Activated CD4-positive, alpha-beta T cell treated with anti-CD3 and anti-CD28 coated beads, Interleukin-2, Interleukin-4, amounts not matched to agents 100 ng/mL and 50 ng/mL, durations not matched to agents 16 hours and 8 hours (primary cell): ENCODE measurements around the gene ROBO1.

Source experiments
- DNase-seq: peaks from one replicate; pipeline ENCODE4 v3.0.0-alpha.2; 2020; ENCODE audit warnings: low spot score

ROBO1 gene

DNA sequence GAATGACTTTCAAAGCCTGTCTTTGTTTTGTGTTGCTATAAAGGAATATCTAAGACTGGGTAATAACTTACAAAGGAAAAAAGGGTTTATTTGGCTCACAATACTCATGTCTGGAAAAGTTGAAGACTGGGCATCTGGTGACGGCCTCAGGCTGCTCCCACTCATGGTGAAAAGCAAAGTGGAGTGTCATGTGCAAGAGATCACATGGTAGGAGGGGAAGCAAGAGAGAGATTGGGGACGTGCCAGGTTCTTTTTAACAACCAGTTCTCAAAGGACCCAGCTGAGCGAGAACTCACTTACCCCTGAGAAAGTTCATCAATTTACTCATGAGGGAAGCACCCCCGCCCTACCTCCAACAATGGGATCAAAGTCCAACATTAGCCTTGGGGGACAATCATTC, 929.4 kb downstream of the ROBO1 start:
- no peak for DNase-seq

DNA sequence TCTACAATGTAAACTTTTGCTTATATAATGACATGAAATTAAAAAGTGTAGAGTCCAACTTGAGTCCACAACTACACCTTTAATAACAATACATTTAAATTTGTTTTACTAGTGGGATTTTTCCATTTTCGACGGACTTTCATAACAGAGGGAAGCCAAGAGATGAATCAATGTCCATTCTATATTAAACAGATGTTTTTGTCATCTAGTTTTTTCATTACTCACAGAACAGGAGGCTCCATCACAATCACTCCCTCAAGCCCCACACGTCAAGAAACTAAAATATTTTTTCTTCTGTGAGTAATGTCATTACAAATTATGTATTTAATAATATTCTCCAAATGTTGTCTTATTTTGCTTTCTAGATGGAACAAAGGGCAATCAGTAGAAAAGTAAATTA, 932.9 kb downstream of the ROBO1 start:
- no peak for DNase-seq

DNA sequence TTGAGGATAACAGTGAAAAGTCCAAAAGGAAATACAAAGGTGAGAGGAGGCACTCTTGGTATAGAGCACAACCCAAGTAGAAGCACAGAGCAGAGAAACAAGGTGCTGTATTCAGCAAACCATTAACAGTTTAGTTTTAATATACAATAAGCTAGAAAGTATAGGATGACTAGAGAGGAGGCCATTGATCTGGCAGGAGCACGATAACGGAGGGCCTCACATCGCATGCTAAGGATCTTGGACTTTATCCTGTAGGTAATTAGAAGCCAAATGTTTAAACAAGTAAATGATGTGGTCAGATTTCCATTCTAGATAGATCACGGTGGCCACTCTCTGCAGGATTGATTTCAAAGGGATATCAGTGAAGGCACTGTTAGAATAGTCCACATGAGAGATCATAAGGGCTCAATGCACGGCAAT, 935.0 kb downstream of the ROBO1 start:
- DNase-seq, result no peak

DNA sequence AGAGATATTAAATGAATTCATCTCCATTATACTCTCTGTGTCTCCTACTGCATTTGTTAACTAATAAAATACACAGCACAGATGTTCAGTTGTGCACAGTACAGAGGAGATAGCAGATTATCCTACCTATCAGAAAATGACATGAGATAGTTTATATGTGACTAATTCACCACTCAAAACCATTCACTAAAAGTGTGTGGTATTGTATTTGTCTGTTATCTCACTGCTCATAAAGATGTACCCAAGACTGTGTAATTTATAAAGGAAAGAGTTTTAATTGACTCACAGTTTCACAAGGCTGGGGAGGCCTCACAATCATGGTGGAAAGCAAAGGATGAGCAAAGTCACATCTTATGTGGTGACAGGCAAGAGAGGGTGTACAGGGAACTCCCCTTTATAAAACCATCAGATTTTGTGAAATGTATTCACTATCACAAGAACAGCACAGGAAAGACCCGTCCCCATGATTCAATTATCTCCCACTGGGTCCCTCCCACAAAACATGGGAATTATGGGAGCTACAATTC, 936.3 kb downstream of the ROBO1 start:
- no peak for DNase-seq

DNA sequence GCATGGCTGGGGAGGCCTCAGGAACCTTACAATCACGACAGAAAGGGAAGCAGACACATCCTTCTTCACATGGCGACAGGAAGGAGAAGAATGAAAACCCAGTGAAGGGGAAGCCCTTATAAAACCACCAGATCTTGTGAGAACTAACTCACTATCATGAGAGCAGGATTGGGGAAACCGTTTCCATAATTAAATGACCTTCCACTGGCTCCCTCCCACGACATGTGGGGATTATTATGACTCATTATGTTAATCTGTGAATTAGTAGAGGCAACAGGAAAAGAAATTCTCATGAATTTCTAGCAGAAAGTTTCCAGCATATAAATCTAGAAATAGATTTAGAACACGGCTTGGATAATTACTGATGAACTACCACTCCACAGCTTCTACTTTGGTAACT, 937.3 kb downstream of the ROBO1 start:
- no peak for DNase-seq

DNA sequence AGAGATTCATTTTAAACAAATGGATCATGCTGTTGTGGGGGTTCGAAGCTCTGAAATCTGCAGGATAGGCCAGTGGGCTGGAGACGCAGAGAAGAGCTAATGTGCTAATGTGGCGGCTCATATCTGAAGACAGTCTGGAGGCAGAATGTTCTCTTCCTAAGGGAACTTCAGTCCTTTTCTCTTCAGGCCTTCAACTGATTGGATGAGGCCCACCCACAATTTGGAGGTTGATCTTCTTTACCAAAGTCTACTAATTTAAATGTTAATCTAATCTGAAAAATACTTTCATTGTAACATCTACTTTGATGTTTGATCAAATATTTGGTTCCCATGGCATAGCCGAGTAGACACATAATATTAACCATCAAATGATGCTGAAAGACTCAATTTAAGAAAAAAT, 940.2 kb downstream of the ROBO1 start:
- no peak for DNase-seq

DNA sequence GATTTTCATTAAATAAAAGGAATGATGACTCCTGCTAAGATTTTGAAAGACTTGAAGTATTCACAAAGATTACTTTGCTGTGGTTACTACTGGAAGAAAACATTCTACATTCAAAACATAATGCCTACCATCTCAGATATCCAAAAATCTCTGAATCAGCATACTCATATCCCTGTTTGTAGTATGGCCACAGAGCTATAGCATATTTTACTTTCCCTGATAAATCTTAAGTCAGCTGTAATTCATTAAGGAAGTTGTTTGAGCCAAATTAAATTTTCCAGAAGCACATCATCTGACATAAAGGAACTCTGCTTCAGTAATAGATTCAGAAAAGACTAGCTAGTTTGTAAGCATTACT, 942.0 kb downstream of the ROBO1 start:
- no peak for DNase-seq

DNA sequence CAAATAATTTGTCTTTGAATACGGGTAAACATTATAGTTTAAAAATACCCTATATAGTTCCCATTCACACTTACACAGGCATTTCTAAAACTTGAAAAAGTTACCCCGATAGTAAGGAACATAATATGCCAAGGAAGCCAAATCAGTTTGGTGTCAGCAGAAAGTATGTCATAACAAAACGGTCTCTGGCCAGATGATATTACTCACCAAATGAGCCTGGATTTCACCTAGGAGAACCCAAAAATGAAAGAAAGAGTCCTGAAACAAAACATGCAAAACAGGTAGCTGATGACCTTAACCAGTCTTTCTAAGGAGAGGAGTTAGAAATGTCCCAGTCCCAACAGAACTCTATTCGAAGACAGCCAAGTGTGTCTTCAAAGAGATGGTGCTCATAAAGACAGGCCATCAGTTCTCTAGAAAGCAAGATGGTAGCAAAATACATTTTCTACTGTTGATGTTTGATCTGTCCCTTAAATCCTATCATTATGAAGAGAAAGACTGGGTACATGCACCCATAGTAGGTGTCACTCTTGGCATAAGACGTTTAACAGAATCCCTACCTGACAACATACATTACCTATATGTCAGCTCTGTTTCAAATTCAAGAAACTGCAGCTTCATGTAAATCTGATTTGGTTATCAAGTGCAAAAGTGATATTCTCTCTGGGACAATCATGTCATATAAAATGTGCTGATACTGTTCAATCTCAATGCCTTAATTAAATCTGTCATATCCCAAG, 942.5 kb downstream of the ROBO1 start:
- DNase-seq, result no peak

DNA sequence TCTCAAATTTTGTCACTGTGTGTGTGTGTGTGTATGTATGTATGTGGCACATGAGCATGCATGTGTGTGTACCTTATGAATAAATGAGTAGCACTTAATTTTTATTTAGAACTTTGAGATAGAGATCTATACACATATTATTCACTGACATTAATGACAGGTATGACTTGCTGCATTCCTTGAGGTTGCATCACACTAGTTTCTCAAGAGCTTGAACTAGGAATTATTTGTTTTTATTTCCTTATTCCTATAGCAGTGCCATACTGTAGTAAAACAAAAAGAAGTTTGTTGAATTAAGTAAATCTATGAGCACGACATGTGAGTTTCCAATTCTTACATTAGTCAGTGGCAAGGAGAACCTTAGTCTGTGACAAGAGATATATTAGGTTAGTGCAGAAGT, 943.9 kb downstream of the ROBO1 start:
- DNase-seq, result no peak

DNA sequence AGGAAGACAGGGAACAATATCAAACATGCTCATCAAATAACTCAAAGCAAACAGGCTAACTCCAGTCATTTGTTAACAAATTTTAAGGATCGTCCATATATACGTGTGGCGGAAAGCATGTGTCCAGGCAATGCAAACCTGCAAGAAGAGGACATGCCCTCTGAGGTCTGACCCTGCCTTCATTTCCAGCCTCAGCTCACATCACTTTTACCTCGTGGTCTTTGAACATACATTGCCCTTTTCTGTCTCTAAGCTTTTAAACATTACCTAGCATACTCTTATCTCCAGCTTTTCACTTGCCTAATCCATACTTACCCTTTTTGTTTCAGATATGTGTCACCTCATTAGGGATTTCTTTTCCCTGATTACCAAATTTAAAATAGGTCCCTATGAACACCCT, 944.4 kb downstream of the ROBO1 start:
- no peak for DNase-seq

DNA sequence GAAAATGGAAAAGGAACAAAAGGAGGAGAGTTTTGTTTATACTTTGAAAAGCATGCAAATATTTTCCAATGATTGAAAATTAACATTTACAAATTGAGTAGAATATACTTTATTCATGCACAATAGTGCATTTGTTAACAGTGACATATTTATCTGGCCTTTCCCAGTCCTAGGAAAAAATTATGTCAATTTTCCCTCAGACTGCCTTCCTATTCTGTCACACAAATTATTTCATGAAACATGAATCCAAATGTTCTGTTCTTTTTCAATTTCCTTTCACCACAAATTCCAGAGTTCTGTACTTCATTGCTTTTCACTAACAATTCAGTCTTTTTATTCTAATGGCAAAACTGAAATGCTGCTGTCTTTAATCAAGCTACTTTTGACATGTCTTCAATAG, 945.1 kb downstream of the ROBO1 start:
- no peak for DNase-seq

DNA sequence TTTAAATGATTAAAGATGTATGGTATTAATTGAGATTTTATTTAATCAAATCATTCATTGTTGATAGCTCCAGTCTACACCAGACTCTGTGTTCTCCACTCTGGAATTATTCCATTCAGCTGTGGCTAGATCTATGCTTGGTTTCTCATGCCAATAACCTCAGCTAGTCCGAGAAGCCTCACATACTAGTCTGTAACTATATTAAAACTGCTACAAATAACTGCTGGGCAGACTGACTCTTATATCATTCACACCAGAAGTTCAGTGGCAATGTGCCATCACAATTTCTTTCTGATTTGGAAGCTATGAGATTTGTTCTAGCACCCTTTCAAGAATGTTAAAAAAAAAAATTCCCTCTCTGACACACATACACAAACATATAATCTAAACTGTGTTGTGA, 947.3 kb downstream of the ROBO1 start:
- DNase-seq, result no peak

DNA sequence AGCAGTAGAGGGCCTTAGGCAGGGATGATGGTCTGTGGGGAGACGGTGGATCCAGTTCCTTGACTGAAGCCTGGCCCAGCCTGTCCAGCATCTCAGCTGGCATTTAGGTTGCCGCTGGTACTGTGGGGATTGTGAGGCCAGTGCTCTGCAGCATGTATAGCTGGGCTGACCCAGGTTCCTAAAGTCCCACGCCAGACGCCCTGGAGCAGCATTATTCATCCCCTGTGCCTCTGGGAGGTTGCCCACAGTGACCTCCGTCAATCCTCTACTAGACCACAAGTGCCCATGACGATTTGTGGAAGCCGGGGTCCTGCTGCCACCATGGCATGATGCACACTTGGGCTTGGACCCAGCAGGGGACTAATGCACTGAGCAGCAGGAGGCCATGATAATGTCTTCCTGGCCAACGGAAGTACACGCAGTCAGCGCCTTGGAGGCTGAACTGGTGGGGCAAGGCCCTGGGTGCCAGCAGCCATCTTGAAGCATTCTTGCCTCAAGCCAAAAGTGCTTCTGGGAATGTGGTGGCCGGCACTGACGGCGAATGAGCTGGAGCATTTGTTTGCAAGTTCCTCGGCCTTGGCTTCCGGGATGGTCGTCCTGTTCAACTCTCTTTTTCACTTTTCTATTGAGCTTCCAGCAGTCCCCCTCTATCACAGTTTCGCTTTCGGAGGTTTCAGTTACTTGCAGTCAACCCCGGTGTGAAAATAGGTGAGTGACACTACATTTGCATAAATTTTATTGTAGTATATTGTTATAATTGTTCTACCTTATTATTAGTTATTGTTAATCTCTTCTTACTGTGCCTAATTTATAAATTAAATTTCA, 949.4 kb downstream of the ROBO1 start:
- DNase-seq, result no peak

DNA sequence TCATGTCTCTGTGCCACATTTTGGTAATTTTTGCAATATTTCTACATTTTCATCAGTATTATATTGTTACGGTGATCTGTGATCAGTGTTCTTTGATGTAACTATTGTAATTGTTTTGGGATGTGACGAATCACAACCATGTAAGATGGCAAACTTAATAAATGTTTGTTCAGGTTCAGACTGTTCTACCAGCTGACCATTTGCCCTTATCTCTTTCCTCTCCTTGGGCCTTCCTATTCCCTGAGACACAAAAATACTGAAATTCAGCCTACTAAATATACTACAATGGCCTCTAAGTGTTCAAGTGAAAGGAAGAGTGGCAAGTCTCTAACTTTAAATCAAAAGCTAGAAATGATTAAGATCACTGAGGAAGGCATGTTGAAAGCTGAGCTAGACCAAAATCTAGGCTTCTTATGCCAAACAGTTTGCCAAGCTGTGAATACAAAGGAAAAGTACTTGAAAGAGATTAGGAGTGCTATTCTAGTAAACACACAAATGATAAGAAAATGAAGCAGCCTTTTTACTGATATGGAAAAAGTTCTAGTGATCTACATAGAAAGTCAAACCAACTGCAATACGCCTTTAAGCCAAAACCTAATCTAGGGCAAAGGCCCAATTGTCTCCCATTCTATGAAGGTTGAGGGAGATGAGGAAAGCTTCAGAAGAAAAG, 952.8 kb downstream of the ROBO1 start:
- no peak for DNase-seq

DNA sequence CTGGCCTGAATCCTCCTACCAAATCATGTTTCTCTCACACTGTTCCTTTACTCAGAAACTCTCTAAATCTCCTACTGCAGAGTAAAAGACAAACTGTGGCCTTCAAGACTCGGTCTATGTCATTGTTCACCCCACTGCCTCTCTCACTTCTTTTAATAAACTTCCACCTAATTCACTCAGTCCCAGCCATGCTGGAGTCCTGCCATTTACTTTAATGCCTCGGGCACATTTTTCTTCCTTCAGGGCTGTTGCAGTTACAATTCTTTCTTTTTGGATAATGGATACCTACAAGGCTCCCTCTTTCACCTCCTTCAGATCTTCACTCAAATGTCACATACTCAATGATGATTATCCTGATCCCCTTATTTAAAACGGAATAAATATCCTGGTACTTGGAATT, 955.6 kb downstream of the ROBO1 start:
- no peak for DNase-seq

DNA sequence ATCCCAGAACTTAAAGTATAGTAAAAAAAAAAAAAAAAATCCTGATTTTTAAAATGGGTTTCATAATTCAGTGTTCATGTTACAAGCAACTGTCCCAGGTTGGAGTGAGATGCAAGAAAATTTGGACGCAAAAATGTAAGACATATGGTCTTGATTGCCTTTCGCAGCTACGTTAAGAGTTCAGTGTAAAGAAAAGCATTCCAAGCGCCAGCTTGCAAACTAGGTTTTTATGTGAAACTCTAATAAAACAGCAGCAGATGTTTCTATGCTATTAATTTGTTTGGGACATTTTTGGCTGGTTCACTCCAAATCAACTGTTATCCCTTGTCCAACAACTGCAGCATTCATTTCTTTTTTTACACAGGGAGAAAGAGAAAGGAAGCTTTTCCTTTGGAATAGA, 957.8 kb downstream of the ROBO1 start:
- DNase-seq, result no peak

DNA sequence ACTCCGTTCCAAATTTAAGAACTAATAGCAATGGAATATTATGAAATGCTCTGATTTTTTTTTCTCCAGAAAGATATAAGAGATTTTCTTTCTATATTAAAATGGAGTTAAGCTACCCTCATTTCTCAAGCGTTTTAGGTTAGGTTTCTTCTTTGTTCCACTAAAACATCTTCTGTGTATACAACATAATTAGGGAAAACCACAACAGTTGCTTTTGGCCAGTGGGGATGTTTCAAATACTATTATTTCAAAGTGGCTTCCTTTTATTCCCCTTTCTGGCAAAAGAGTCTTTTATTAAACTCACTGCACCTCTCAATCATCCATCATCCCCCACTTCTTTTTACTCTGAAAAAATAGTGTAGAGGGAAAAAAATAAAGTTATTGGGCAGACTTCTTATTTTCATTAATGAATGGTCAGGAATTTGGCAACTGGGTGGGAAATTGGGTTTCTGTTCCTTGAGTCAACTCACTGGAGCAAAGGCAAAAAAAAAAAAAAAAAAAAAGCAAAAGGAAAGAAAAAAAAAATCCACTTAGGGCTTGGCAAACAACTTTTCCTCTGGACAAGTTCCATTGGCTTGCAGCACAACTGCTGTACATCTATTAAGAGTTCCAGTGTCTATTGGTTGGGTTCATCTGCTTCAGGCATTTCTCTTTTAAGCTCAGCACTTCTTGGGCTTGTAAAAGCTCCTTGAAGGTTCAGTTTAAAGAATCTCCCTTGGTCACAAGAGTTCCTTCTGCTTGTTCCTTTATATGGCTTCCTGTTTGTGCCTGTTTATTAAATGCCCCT, 963.4 kb downstream of the ROBO1 start:
- DNase-seq, result no peak

DNA sequence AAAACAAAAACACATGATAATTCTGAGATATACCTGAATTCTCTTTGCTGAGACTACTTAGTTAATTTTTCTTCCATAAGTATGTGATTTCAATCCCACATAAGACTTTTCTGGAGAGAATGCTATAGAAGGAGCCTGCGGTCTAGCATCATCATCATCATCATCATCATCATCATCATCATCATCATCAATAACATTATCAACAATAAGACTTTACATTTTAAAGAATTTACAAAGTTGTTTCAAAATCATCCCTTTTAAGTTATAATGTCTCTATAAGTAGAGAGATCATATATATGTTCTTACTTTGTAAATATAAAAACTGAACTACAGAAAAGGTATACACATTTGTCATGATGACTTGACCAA, 965.3 kb downstream of the ROBO1 start:
- no peak for DNase-seq

DNA sequence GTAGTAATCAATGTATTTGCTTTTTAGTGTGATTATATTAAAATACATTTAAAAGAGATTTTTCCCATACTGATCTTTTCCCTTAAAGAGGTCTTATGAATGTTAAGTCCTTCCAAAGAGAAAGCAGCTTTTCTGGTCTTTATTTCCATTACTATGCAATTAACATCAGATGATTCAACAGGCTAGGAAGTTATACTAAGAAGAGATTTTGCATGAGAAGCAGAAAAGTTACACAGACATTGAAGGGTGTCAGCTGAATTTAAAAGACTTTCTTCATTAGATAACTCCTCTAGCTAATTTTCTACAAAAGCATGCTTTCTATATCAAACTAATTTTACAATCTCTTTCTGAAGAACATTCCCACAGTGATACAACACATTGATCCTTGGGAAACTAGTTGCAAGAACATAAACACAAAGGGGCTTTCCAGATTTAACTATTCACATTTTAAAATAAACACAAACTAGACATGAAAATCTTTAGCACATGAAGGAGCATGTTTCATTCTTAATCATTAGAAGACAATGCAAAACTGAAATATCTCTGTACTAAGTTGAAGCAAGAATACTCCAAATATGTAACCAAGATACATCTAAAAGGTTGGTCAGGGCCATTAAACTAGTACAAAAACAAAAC, 965.8 kb downstream of the ROBO1 start:
- DNase-seq, result no peak

DNA sequence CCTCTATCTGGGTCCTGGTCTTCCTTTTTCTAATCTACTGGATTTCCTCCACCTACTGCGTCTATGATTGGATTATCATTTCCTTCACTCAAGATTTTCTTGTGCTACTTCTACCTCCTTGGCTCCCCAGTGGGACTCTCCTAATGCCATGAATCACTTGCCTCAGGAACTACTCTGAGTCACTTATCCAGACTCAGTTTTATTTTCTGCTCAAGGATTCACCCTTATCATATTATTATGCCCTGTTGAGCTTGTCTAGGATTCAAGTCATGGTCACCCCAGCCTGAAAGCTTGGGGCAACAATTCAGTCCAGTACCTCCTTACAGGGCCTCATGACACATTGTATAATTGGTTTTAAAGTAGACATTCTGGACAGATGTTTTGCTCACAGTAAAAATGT, 968.1 kb downstream of the ROBO1 start:
- DNase-seq, result no peak

DNA sequence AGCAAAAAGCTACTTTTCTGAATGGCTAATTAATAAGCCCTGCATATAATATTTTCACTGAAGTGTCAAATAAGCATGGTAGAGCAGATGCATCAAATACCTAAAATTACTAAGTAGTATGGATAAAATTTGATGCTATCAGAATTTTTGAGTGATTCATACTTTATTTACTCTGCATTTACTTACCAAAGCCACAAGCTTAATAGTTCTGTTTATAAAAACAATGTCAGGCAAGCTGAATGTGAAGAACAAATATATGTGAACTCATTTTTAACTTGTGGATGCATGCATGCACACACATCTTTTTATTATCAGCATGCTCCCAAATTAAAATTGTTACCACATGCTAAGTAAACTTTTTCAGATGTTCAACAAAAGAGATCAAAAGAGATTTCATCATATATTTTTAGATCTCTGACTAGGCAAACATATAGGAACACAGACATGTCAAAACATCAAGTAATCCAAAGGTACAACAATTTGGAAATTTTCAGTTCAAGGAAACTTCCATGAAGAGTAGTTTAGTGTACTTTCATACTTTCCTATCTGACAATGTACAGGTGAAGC, 969.4 kb downstream of the ROBO1 start:
- DNase-seq, result no peak
